ENCODE results near the gene ZDHHC17.

ZDHHC17 gene

GRCh38 chr12:76792828-76793227 is 28.9 kb downstream of the ZDHHC17 start:
- TF ChIP-seq CTCF (IDR thresholded peaks at IDR 0.05; ENCODE audit: control insufficient read depth, extremely low read depth, insufficient read depth) = no peak
- no peak for DNase-seq (ENCODE audit: low read depth)
- H3K4me3 ChIP-seq (ENCODE audit: low read depth, low read length) = no peak overlapping the region

- no peak for DNase-seq (ENCODE audit: low read depth)
- no peak for TF ChIP-seq CTCF (IDR thresholded peaks at IDR 0.05; ENCODE audit: control insufficient read depth, extremely low read depth, insufficient read depth)
- H3K4me3 ChIP-seq (ENCODE audit: low read depth, low read length) = no peak overlapping the region
Measured at GRCh38 chr12:76798864-76799263, 34.9 kb downstream of the ZDHHC17 start.

- H3K4me3 ChIP-seq (ENCODE audit: low read depth, low read length) = no peak overlapping the region
- DNase-seq (ENCODE audit: low read depth) = no peak
- TF ChIP-seq CTCF (IDR thresholded peaks at IDR 0.05; ENCODE audit: control insufficient read depth, extremely low read depth, insufficient read depth) = no peak
Measured at GRCh38 chr12:76799362-76799761, 35.4 kb downstream of the ZDHHC17 start.

GRCh38 chr12:76802060-76802459 is 38.1 kb downstream of the ZDHHC17 start:
- no peak for TF ChIP-seq CTCF (IDR thresholded peaks at IDR 0.05; ENCODE audit: control insufficient read depth, extremely low read depth, insufficient read depth)
- DNase-seq (ENCODE audit: low read depth) = no peak
- no peak overlapping the region for H3K4me3 ChIP-seq (ENCODE audit: low read depth, low read length)

GRCh38 chr12:76804435-76804976 is 40.6 kb downstream of the ZDHHC17 start:
- no peak for TF ChIP-seq CTCF (IDR thresholded peaks at IDR 0.05; ENCODE audit: control insufficient read depth, extremely low read depth, insufficient read depth)
- DNase-seq (ENCODE audit: low read depth) = no peak
- H3K4me3 ChIP-seq (ENCODE audit: low read depth, low read length) = no peak overlapping the region

- no peak for TF ChIP-seq CTCF (IDR thresholded peaks at IDR 0.05; ENCODE audit: control insufficient read depth, extremely low read depth, insufficient read depth)
- DNase-seq (ENCODE audit: low read depth) = no peak
- H3K4me3 ChIP-seq (ENCODE audit: low read depth, low read length) = no peak overlapping the region
Measured at GRCh38 chr12:76810671-76811419, 46.9 kb downstream of the ZDHHC17 start.

GRCh38 chr12:76811976-76812375 is 48.1 kb downstream of the ZDHHC17 start:
- TF ChIP-seq CTCF (IDR thresholded peaks at IDR 0.05; ENCODE audit: control insufficient read depth, extremely low read depth, insufficient read depth) = no peak
- no peak for DNase-seq (ENCODE audit: low read depth)
- H3K4me3 ChIP-seq (ENCODE audit: low read depth, low read length) = no peak overlapping the region

All from LNCaP clone FGC (cell line).